A673 (cell line): Measurements from ENCODE around the gene JMJD1C. TPM values are rescaled to one million over a fixed set of nuclear protein-coding genes. Genes with fewer than 3 reads are reported as not detected.

Experiments
- BruUV-seq: library from RNA; stranded (reverse); fragments of 400-500 nt; replicated peaks from 2 replicates; lab custom pipeline; 2021; lab: Mats Ljungman, UMichigan
- CTCF ChIA-PET: fragments of 300-600 bp; sonication (Branson Sonifier 250); formaldehyde crosslinking; loops from one replicate; lab custom pipeline; 2022; ENCODE audit warnings: antibody characterized with exemption; lab: Charles Lee
- POLR2A ChIA-PET: fragments of 300-600 bp; sonication (Branson Sonifier 250); formaldehyde crosslinking; loops from one replicate; lab custom pipeline; 2022; ENCODE audit warnings: antibody characterized with exemption; ENCODE audit not compliant: low non-redundant PET; lab: Charles Lee
- DNase-seq: peaks from one replicate; pipeline ENCODE4 v3.0.0-alpha.2; 2015; ENCODE audit warnings: low spot score
- H3K27ac ChIP-seq: fragments of 200-600 bp; sonication (generic); 2 replicates; pipeline ENCODE4 v1.5.1; 2016; ENCODE audit warnings: mixed run types, low read depth, mild to moderate bottlenecking, mixed read lengths, antibody characterized with exemption, low read length; ENCODE audit not compliant: poor library complexity, severe bottlenecking
- H3K27me3 ChIP-seq: fragments of 200-600 bp; sonication (generic); replicated peaks from 2 replicates; pipeline ENCODE4 v1.6.1; 2017; ENCODE audit warnings: mixed run types, low read depth, mild to moderate bottlenecking, mixed read lengths, antibody characterized with exemption, low read length; ENCODE audit not compliant: insufficient read depth, poor library complexity
- H3K36me3 ChIP-seq: fragments of 200-600 bp; sonication (generic); 2 replicates; pipeline ENCODE4 v1.6.1; 2016; ENCODE audit warnings: mixed run types, mild to moderate bottlenecking, mixed read lengths, antibody characterized with exemption, low read length; ENCODE audit not compliant: insufficient read depth, poor library complexity, severe bottlenecking
- H3K4me1 ChIP-seq: fragments of 200-600 bp; sonication (generic); 2 replicates; pipeline ENCODE4 v1.6.1; 2017; ENCODE audit warnings: mixed run types, mild to moderate bottlenecking, mixed read lengths, antibody characterized with exemption, low read length; ENCODE audit not compliant: insufficient read depth, poor library complexity, severe bottlenecking
- H3K4me3 ChIP-seq: fragments of 200-600 bp; sonication (generic); 2 replicates; pipeline ENCODE4 v1.5.1; 2016; ENCODE audit warnings: low read depth, mixed run types, mild to moderate bottlenecking, mixed read lengths, low read length; ENCODE audit not compliant: poor library complexity, severe bottlenecking
- H3K9me3 ChIP-seq: fragments of 200-600 bp; sonication (generic); 2 replicates; pipeline ENCODE4 v1.6.1; 2016; ENCODE audit warnings: mixed run types, low read depth, mild to moderate bottlenecking, mixed read lengths, antibody characterized with exemption, low read length; ENCODE audit not compliant: poor library complexity, severe bottlenecking
- CTCF ChIP-seq: fragments of 300-800, 200-600 bp; sonication (generic); conservative IDR thresholded peaks from 2 replicates; pipeline ENCODE4 v1.5.1; 2017; ENCODE audit warnings: low read depth, mild to moderate bottlenecking, antibody characterized with exemption, low read length, moderate library complexity, mixed read lengths
- EZH2 ChIP-seq: fragments of 200-600 bp; sonication (generic); IDR thresholded peaks from 2 replicates; pipeline ENCODE4 v1.6.1; 2017; ENCODE audit warnings: borderline replicate concordance, low read depth, mild to moderate bottlenecking, mixed read lengths, antibody characterized with exemption, low read length; ENCODE audit not compliant: poor library complexity, severe bottlenecking
- intact Hi-C: fragments of 100-400 bp; cut with micrococcal nuclease; formaldehyde crosslinking; loops from one replicate; pipeline ENCODE4 v1.10.0; 2022; ENCODE audit not compliant: unreplicated experiment
- total RNA-seq: library from RNA; stranded (reverse); gene quantifications from 2 replicates; pipeline ENCODE4 v1.2.3, GENCODE V29; 2021

Gene JMJD1C
- total RNA-seq, 1 experiment from 2014 or later, result 71.4 TPM

- Histone ChIP-seq H3K27me3 (no peaks in the 10 kb centered on the region), H3K9me3 (no peaks in the 10 kb centered on the region), H3K4me3 (no peak overlapping the region), H3K4me1 (peaks cover 42% of the 10 kb centered on the region), H3K36me3 (no peaks in the 10 kb centered on the region), H3K27ac (no peak overlapping the region)
- intact Hi-C loops, result no loop called here
- POLR2A ChIA-PET, result no interaction called here
- no TSS peak for BruUV-seq
- TF ChIP-seq EZH2 (no peak), CTCF (no peak)
- no peak for DNase-seq
- CTCF ChIA-PET, result no interaction called here
Observed at GRCh38 chr10:63425512-63425911, 40.3 kb downstream of the JMJD1C start.

DNA sequence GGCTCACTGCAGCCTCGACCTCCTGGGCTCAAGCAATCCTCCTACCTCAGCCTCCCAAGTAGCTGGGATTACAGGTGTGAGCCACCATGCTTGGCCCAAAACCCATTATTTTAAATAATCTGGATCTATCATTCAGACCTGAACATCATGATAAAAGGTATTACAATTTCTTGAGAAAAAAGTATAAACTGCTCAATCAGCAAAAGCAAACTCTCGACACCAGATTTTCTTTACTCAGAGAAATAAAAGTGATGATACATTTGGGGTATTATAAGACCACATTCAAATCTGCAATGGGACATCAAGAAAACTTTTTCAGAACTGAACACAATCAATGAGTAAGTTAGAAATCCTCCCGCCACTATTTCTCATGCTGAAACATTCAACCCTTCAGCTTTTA is 41.2 kb downstream of the JMJD1C start:
- TF ChIP-seq CTCF (no peak), EZH2 (no peak)
- CTCF ChIA-PET, result interaction anchor here (0.7 kb wide), 1 partner anchor 41 kb away, joined by 4 read pairs; no protein-coding TSS in a partner anchor
- Histone ChIP-seq H3K4me3 (no peak overlapping the region), H3K27ac (no peak overlapping the region), H3K4me1 (peaks cover 33% of the 10 kb centered on the region), H3K27me3 (no peaks in the 10 kb centered on the region), H3K9me3 (no peaks in the 10 kb centered on the region), H3K36me3 (no peaks in the 10 kb centered on the region)
- no TSS peak for BruUV-seq
- intact Hi-C loops, result no loop called here
- POLR2A ChIA-PET, result no interaction called here
- no peak for DNase-seq

DNA sequence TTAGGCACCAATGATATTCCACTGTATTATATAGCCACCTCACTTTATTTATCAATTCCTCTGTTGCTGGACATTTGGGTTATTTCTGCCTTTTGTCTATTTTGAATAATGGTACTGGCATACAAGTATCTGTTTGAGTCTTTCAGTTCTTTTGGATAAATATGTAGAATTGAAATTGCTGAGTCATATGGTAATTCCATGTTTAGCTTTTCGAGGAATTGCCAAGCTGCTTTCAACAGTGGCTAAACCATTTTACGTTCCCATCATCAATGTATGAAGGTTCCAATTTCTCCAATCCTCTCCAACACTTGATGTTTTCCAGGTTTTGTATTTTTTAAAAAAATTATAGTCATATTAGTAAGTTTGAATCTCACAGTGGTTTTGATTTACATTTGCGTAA is 42.3 kb downstream of the JMJD1C start:
- BruUV-seq, result no TSS peak

More for the DNA sequence above, 42.3 kb downstream of the JMJD1C start:
- ChIA-PET CTCF (interaction anchor here (0.6 kb wide), 1 partner anchor 91 kb away, joined by 3 read pairs; no protein-coding TSS in a partner anchor), POLR2A (no interaction called here)
- Histone ChIP-seq H3K36me3 (no peaks in the 10 kb centered on the region), H3K4me1 (peaks cover 24% of the 10 kb centered on the region), H3K9me3 (no peaks in the 10 kb centered on the region), H3K27ac (no peak overlapping the region), H3K4me3 (no peak overlapping the region), H3K27me3 (no peaks in the 10 kb centered on the region)
- intact Hi-C loops, result no loop called here
- no peak for DNase-seq
- TF ChIP-seq EZH2 (no peak), CTCF (no peak)
